ENCODE results near the gene ATE1.

GRCh38 chr10:121956111-121957061, 28.6 kb upstream of the ATE1 start:
- TF ChIP-seq CTCF (IDR thresholded peaks at IDR 0.05) (no peak), MAX (CRISPR knock-in tag; IDR thresholded peaks at IDR 0.05) (no peak), TCF7 (CRISPR knock-in tag; IDR thresholded peaks at IDR 0.05; ENCODE audit: low read depth) (no peak), ATF2 (CRISPR knock-in tag; IDR thresholded peaks at IDR 0.05; ENCODE audit: borderline replicate concordance, low read depth) (no peak), USF1 (CRISPR knock-in tag; IDR thresholded peaks at IDR 0.05) (no peak), AR (CRISPR knock-in tag; IDR thresholded peaks at IDR 0.05) (no peak), ZNF512 (CRISPR knock-in tag; IDR thresholded peaks at IDR 0.05; ENCODE audit: borderline replicate concordance) (no peak), CREB1 (CRISPR knock-in tag; IDR thresholded peaks at IDR 0.05) (no peak), NFYB (CRISPR knock-in tag; conservative IDR thresholded peaks at IDR 0.05; ENCODE audit: low read depth) (no peak)

Data from WTC11 (cell line).